Measurements from ENCODE around the gene CDCA4.
"Not testable (repeated sequence)": the region's sequence is repeated elsewhere in the genome, so short reads cannot be mapped to it uniquely, and the experiment has no call there.

CDCA4 gene

GRCh38 chr14:105056303-105056831, 35.5 kb upstream of the CDCA4 start:
- DNase-seq, result no peak

GRCh38 chr14:105055736-105056302, 34.9 kb upstream of the CDCA4 start:
- no peak for DNase-seq

GRCh38 chr14:105055334-105055733, 34.5 kb upstream of the CDCA4 start:
- DNase-seq, result no peak

- no peak for DNase-seq
Measured at GRCh38 chr14:105053996-105054395, 33.1 kb upstream of the CDCA4 start.

- no peak for DNase-seq
Measured at GRCh38 chr14:105053421-105053820, 32.5 kb upstream of the CDCA4 start.

- DNase-seq, result no peak
Measured at GRCh38 chr14:105052110-105052458, 31.2 kb upstream of the CDCA4 start.

- no peak for DNase-seq
Measured at GRCh38 chr14:105051182-105052109, 30.6 kb upstream of the CDCA4 start.

GRCh38 chr14:105050551-105050897, 29.6 kb upstream of the CDCA4 start:
- DNase-seq, result peak; percentile 75

- DNase-seq, result no peak
Measured at GRCh38 chr14:105049753-105050550, 29.1 kb upstream of the CDCA4 start.

- DNase-seq, result no peak
Measured at GRCh38 chr14:105047283-105048016, 26.6 kb upstream of the CDCA4 start.

GRCh38 chr14:105046891-105047282, 26.0 kb upstream of the CDCA4 start:
- DNase-seq, result no peak

- DNase-seq, result peak; percentile 94
Measured at GRCh38 chr14:105045710-105046326, 24.9 kb upstream of the CDCA4 start.

GRCh38 chr14:105043641-105044040, 22.8 kb upstream of the CDCA4 start:
- DNase-seq, result no peak

GRCh38 chr14:105042813-105043212, 21.9 kb upstream of the CDCA4 start:
- DNase-seq, result no peak

GRCh38 chr14:105041841-105042765, 21.2 kb upstream of the CDCA4 start:
- no peak for DNase-seq

GRCh38 chr14:105039458-105040205, 18.7 kb upstream of the CDCA4 start:
- DNase-seq, result no peak

- DNase-seq, result not testable (repeated sequence)
Measured at GRCh38 chr14:105035616-105036015, 14.7 kb upstream of the CDCA4 start.

- no peak for DNase-seq
Measured at GRCh38 chr14:105034315-105035039, 13.6 kb upstream of the CDCA4 start.

GRCh38 chr14:105033412-105033900, 12.6 kb upstream of the CDCA4 start:
- DNase-seq, result not testable (repeated sequence)
